Muscle of leg (tissue), 11 donors: ENCODE results near the gene MVB12B. TPM values are rescaled to one million over a fixed set of nuclear protein-coding genes. Genes with fewer than 3 reads are reported as not detected.

Experiments
- DNase-seq: peaks from one replicate; pipeline ENCODE4 v3.0.0; 2013
- H3K27ac ChIP-seq: one replicate; pipeline ENCODE4 v1.5.1; 2013; ENCODE audit warnings: mild to moderate bottlenecking, low read length, control low read depth
- H3K27me3 ChIP-seq: one replicate; pipeline ENCODE4 v1.6.1; 2013; ENCODE audit warnings: low read length; ENCODE audit not compliant: control insufficient read depth, insufficient read depth
- H3K36me3 ChIP-seq: one replicate; pipeline ENCODE4 v1.6.1; 2013; ENCODE audit warnings: low read length; ENCODE audit not compliant: control insufficient read depth, insufficient read depth
- H3K4me1 ChIP-seq: one replicate; pipeline ENCODE4 v1.6.1; 2013; ENCODE audit warnings: low read length; ENCODE audit not compliant: control insufficient read depth, insufficient read depth
- H3K4me3 ChIP-seq: one replicate; pipeline ENCODE4 v1.5.1; 2013; ENCODE audit warnings: low read length, control low read depth
- H3K9me3 ChIP-seq: replicated peaks from 2 replicates; pipeline ENCODE4 v1.6.1; 2013; ENCODE audit warnings: low read depth, low read length; ENCODE audit not compliant: control insufficient read depth
- WGBS: methylation state at CpG from one replicate; pipeline ENCODE4 v1.1.5; 2013; ENCODE audit warnings: missing lambda C conversion rate; ENCODE audit not compliant: insufficient coverage; 5-methylcytosine and 5-hydroxymethylcytosine counted together
- polyA plus RNA-seq, 8 donors: library from polyadenylated mRNA; unstranded; fragments of 120-200 nt; gene quantifications; one replicate each; pipeline versions ENCODE4 v1.2.1 to v1.2.3, GENCODE V29; 2013; ENCODE audit warnings: inconsistent platforms in 1 of 8, low replicate concordance in 1 of 8; ENCODE audit not compliant: insufficient read length in 8 of 8, insufficient read depth in 1 of 8
- total RNA-seq: library from RNA; stranded (reverse); fragments of 120-200 nt; gene quantifications from one replicate; pipeline ENCODE4 v1.2.4, GENCODE V29; 2013

MVB12B gene
- total and polyA plus RNA-seq, 9 donors, result 11.3 to 16.7 (median 15.4) TPM

DNA sequence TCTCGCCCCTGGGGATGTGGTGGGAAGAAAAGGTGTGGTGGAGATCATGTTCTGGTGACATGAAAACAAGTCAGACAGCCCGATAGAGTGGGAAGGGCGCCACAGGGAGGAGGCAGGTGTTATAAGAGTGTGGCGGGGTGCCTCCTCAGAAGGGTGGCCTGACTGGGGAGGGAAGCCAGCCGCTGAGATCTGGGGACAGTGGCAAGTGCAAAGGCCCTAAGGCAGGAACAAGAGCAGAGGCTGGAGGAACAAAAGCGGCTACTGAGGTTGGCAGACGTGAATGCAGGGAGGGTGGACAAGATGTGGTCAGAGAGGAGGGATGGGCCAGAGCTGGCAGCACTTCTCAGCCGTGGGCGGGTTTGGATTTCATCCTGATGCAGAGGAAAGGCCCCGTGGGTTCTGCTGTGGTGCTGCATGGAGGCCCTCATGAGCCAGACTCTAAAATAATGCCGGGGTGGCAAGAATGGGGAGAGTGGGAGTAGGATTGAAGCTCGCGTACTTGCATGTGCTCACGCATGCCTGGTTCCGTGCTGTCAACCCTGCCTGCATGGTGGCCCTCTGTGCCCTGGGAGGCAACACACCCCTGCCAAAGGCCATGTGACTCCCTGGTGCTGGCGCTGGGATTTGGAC, 89.2 kb downstream of the MVB12B start:
- no peak for DNase-seq

DNA sequence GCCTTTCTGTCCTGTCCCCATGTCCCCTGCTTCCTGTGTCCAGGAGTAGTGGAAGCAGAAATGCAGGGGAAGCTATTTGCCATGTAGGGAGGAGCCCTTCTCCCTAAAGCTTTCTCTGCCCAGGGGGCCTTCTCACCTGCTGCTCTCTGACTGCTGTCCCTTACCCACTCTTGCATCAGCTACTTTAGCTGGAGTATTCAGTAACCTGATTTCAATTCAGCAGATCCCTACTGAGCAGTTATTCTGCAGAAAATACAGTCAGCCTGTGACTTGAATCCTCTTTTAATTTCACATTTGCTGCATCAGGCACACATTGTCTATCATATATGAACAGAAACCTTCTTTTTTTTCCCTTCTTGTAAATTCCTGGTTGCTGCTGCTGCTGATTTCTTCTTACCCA, 90.4 kb downstream of the MVB12B start:
- Histone ChIP-seq H3K36me3 (peaks cover 25% of the 10 kb centered on the region), H3K4me3 (no peak overlapping the region), H3K27me3 (no peaks in the 10 kb centered on the region), H3K4me1 (peaks cover 3% of the 10 kb centered on the region), H3K27ac (no peak overlapping the region), H3K9me3 (no peaks in the 10 kb centered on the region)
- no peak for DNase-seq

More for the DNA sequence above, 89.2 kb downstream of the MVB12B start:
- Histone ChIP-seq H3K27ac (no peak overlapping the region), H3K4me3 (no peak overlapping the region), H3K27me3 (no peaks in the 10 kb centered on the region), H3K9me3 (no peaks in the 10 kb centered on the region), H3K36me3 (peaks cover 20% of the 10 kb centered on the region), H3K4me1 (peaks cover 3% of the 10 kb centered on the region)
- WGBS, result 74% methylated on average over 16 of the region's 16 CpGs

DNA sequence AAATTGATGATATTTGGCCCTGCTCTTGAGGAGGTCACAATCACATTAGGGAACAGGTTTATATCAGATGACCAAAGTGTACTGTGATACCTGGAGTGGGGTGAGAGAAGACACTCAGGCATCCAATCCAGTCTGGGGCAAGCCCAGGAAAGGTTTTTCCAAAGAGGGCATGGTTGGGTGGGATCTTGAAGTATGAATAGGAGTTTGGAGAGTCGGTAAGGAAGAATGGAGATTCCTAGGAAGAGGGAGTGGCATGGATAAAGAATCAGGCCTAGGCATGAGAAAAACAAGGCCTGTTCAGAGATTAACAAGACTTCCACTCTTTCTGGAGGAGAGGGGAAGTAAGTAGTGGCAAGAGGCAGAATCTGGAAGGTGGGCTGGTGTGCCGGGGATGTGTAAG, 91.1 kb downstream of the MVB12B start:
- Histone ChIP-seq H3K27ac (no peak overlapping the region), H3K4me1 (peaks cover 4% of the 10 kb centered on the region), H3K27me3 (no peaks in the 10 kb centered on the region), H3K9me3 (no peaks in the 10 kb centered on the region), H3K4me3 (no peak overlapping the region), H3K36me3 (peaks cover 30% of the 10 kb centered on the region)
- no peak for DNase-seq
- 90% methylated on average over 2 of the region's 2 CpGs for WGBS

DNA sequence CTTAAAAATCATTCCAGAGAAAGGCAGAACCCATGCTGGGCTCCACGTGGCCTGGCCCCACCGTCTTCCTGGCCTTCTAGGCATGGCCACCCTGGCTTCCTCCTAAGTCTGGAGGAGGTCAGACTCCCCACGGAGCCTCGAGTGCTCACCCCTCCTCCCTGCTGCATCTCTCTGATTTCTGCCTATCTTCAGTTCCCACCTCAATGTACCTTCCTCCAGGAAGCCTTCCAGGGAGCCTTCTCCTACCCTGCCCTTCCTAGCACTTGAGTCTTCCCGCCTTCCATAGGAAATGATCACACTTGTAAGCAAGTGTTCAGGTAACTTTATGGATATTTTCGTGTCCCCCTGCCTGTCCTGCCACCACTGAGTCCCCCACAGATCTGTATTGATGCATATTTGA, 92.0 kb downstream of the MVB12B start:
- 90% methylated on average over 5 of the region's 6 CpGs for WGBS

DNA sequence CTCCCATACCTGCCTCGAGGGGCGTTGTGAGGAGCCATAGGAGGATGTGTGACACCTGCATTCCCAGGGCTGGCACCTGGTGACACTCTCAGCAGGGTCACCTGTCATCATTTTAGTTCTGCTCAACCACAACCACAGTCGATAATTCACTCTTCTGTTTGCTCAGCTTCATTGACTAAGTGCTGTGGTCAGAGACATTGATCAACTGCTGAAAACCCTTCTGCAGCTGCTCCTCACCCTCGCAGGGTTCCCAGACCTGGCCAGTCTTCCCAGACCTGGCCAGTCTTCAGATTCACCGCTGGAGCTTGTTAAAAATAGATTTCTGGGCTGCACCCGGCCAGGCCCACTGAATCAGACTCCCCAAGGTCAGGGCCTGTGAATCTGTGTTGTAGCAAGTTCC, 92.8 kb downstream of the MVB12B start:
- Histone ChIP-seq H3K4me3 (no peak overlapping the region), H3K36me3 (peaks cover 37% of the 10 kb centered on the region), H3K9me3 (no peaks in the 10 kb centered on the region), H3K27me3 (no peaks in the 10 kb centered on the region), H3K27ac (no peak overlapping the region), H3K4me1 (peaks cover 5% of the 10 kb centered on the region)
- no peak for DNase-seq
- WGBS, result 41% methylated on average over 6 of the region's 6 CpGs

More for the DNA sequence above, 92.0 kb downstream of the MVB12B start:
- DNase-seq, result no peak
- peaks cover 32% of the 10 kb centered on the region for H3K36me3 ChIP-seq
- no peak overlapping the region for H3K27ac ChIP-seq
- no peak overlapping the region for H3K4me3 ChIP-seq
- no peaks in the 10 kb centered on the region for H3K9me3 ChIP-seq
- H3K4me1 ChIP-seq, result peaks cover 5% of the 10 kb centered on the region
- no peaks in the 10 kb centered on the region for H3K27me3 ChIP-seq

DNA sequence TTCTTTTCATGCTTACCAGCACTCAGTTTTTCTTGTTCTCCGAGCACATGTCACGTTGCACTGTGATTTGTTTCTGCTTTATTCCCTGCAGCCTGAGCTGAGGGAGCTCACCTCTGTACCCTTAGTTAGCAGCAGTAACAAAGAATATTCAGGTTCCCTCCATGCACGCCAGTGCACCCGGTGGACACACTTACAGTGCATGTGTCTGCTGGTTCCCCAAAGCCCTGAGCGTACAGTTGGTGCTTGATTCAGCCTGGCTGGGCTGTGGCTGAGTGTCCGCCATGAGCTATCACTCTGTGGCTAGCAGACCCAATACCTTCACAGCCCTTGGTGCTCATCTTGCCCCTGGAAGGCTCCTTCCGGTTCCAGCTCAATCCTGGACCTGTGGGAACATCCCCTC, 93.5 kb downstream of the MVB12B start:
- Histone ChIP-seq H3K27ac (no peak overlapping the region), H3K4me3 (no peak overlapping the region), H3K36me3 (peaks cover 34% of the 10 kb centered on the region), H3K9me3 (no peaks in the 10 kb centered on the region), H3K27me3 (no peaks in the 10 kb centered on the region), H3K4me1 (peaks cover 5% of the 10 kb centered on the region)
- DNase-seq, result no peak
- WGBS, result 79% methylated on average over 5 of the region's 7 CpGs

DNA sequence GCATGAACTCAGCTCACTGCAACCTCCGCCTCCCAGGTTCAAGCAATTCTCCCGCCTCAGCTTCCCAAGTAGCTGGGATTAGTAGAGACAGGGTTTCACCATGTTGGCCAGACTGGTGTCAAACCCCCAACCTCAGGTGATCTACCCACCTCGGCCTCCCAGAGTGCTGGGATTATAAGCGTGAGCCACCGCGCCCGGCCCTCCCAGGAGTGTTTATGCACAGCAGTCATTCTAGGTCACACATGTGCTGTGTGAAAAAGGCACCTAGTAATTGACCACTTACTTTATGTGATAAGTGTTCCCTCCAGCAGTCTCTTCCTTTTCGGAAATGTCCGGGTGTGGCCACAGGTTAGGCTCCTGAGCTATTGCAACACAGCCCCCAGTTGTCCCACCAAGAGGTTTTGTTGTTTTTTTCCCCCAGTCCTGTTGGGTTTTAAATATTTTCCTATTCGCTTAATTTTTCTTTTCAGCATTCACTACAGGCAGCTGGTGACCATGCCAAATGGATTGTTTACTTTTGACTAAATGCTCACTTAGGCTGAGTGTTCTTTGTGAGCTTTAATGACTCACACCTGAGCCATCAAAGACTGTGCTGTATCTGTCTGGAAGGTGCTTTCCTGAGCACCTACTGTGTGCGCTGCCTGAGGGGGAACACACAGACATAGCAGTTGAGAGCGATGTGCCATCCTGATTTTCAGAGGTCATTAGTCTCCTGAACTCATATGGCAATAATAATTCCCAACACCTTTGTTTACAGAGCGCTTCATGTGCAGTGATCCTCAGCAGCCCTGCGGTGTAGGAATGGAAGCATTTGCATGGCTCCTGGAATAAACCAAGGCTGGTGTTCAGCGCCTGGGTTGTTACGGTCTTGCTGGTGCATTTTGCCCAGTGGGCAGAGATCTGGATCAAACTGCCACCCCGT, 94.3 kb downstream of the MVB12B start:
- DNase-seq, result no peak
- H3K4me3 ChIP-seq, result no peak overlapping the region
- H3K27ac ChIP-seq, result no peak overlapping the region
- H3K36me3 ChIP-seq, result peaks cover 37% of the 10 kb centered on the region
- 92% methylated on average over 10 of the region's 17 CpGs for WGBS
- no peaks in the 10 kb centered on the region for H3K27me3 ChIP-seq
- peaks cover 5% of the 10 kb centered on the region for H3K4me1 ChIP-seq
- no peaks in the 10 kb centered on the region for H3K9me3 ChIP-seq

DNA sequence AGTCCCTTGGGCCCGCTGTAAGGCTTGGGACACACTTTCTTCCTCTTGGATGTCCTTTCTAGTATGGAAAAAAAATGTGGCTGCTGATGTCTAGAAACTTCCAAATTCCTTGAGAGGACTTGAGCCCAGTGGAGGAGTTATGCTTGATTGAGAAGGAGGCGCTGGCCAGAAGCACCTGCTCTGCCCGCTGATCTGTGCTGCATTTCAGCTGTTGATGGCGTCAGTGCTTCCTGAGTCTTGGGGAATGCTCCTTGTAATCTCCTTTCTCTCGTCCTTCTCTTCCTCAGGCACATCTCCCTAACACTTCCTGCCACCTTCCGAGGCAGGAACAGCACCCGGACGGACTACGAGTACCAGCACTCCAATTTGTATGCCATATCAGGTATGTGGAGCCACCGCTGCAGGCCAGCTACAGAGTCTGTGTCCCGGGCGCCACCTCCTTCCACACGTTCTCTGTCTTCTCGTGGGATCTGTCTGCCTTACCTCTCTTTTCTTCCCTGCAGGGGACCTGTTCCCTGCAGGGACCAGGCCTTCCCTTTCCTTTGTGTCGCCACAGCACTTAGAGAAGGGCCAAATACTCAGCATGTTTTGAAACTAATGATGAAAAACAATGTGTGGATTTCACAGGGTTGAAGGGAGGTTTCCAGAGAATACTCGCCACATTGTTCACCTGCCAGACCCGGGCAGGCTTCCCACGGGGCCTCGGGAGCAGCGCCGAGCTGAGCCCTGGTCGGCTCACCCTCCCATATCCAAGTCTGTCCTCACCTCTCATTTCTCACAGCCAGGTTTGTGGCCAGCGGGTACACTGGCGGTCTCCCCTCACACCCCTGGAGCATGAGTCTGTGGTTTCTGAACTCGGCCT, 95.2 kb downstream of the MVB12B start:
- no peak overlapping the region for H3K27ac ChIP-seq
- 80% methylated on average over 20 of the region's 25 CpGs for WGBS
- peaks cover 32% of the 10 kb centered on the region for H3K36me3 ChIP-seq
- no peaks in the 10 kb centered on the region for H3K9me3 ChIP-seq
- no peak overlapping the region for H3K4me3 ChIP-seq
- peaks cover 5% of the 10 kb centered on the region for H3K4me1 ChIP-seq
- DNase-seq, result no peak
- no peaks in the 10 kb centered on the region for H3K27me3 ChIP-seq

DNA sequence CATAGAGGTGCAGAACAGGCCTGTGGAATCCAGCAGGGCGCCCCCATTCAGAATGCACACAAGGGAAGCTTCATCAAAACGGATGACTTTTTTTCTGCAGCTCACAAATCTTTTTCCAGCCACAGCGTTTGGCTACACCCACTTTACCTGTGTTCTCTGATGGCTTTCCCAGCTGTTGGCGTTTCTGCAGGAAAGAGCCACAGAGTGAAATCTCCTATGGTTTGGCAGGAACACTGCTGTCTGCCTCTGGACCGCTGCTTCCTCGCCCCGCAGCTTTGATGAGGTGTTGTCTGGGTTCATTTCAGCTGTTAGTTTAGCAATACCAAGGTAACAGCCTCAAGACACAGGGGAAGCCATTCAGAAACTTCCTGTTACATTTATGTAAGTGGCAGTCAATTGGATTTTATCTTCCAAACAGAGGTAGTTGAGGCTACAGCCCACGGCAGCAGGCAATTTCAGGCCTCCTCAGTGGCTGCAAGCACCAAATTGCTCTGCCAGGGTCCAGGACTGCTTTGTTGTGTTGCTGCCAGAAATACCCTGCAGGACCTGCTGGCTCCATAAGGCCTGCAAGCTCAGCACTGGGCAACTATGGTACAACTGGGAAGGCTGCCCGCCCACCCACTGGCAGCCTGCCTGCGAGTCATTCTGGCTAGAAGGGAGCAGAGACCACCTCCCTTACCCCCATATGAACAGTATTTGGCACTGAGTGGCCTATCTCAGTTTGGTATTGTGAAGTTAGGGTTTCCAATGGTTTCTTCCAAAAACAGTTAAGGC, 96.7 kb downstream of the MVB12B start:
- H3K9me3 ChIP-seq, result no peaks in the 10 kb centered on the region
- 41% methylated on average over 8 of the region's 10 CpGs for WGBS
- peaks cover 5% of the 10 kb centered on the region for H3K4me1 ChIP-seq
- H3K36me3 ChIP-seq, result peaks cover 30% of the 10 kb centered on the region
- peak; percentile 92 for DNase-seq
- H3K27ac ChIP-seq, result peak overlapping the region; percentile 42
- H3K27me3 ChIP-seq, result no peaks in the 10 kb centered on the region
- no peak overlapping the region for H3K4me3 ChIP-seq
